ENCODE measurements around the gene KIZ. TPM values are rescaled to one million over a fixed set of nuclear protein-coding genes. Genes with fewer than 3 reads are reported as not detected.

KIZ gene
- total RNA-seq, 1 donor from 2014 or later: 15.0 TPM

- Mint-ChIP-seq H3K27me3 (ENCODE audit: unreplicated experiment) (no peaks in the 10 kb centered on the region), H3K27ac (ENCODE audit: unreplicated experiment) (no peak overlapping the region), H3K36me3 (ENCODE audit: low read depth, unreplicated experiment) (no peaks in the 10 kb centered on the region), H3K4me1 (ENCODE audit: unreplicated experiment) (no peaks in the 10 kb centered on the region), H3K4me3 (ENCODE audit: unreplicated experiment) (no peak overlapping the region), H3K9me3 (ENCODE audit: unreplicated experiment) (no peaks in the 10 kb centered on the region)
- TF ChIP-seq CTCF (IDR thresholded peaks at IDR 0.05; ENCODE audit: unreplicated experiment): no peak
- DNase-seq (ENCODE audit: low spot score): no peak
Observed at GRCh38 chr20:21279706-21280521, 154.0 kb downstream of the KIZ start.

GRCh38 chr20:21280522-21281016 lies 154.7 kb downstream of the KIZ start:
- Mint-ChIP-seq H3K36me3 (ENCODE audit: low read depth, unreplicated experiment) (no peaks in the 10 kb centered on the region), H3K4me3 (ENCODE audit: unreplicated experiment) (no peak overlapping the region), H3K9me3 (ENCODE audit: unreplicated experiment) (no peaks in the 10 kb centered on the region), H3K27ac (ENCODE audit: unreplicated experiment) (no peak overlapping the region), H3K4me1 (ENCODE audit: unreplicated experiment) (no peaks in the 10 kb centered on the region), H3K27me3 (ENCODE audit: unreplicated experiment) (no peaks in the 10 kb centered on the region)
- no peak for DNase-seq (ENCODE audit: low spot score)
- no peak for TF ChIP-seq CTCF (IDR thresholded peaks at IDR 0.05; ENCODE audit: unreplicated experiment)

GRCh38 chr20:21286775-21287174 lies 160.9 kb downstream of the KIZ start:
- DNase-seq (ENCODE audit: low spot score): no peak
- no peaks in the 10 kb centered on the region for H3K36me3 Mint-ChIP-seq (ENCODE audit: low read depth, unreplicated experiment)
- peak overlapping the region; percentile 7 for H3K27ac Mint-ChIP-seq (ENCODE audit: unreplicated experiment)
- no peak overlapping the region for H3K4me3 Mint-ChIP-seq (ENCODE audit: unreplicated experiment)
- H3K27me3 Mint-ChIP-seq (ENCODE audit: unreplicated experiment): peaks cover 5% of the 10 kb centered on the region
- no peak for TF ChIP-seq CTCF (IDR thresholded peaks at IDR 0.05; ENCODE audit: unreplicated experiment)
- peaks cover 5% of the 10 kb centered on the region for H3K4me1 Mint-ChIP-seq (ENCODE audit: unreplicated experiment)
- no peaks in the 10 kb centered on the region for H3K9me3 Mint-ChIP-seq (ENCODE audit: unreplicated experiment)

- DNase-seq (ENCODE audit: low spot score): no peak
- Mint-ChIP-seq H3K4me3 (ENCODE audit: unreplicated experiment) (no peak overlapping the region), H3K27me3 (ENCODE audit: unreplicated experiment) (peaks cover 5% of the 10 kb centered on the region), H3K9me3 (ENCODE audit: unreplicated experiment) (no peaks in the 10 kb centered on the region), H3K36me3 (ENCODE audit: low read depth, unreplicated experiment) (no peaks in the 10 kb centered on the region), H3K4me1 (ENCODE audit: unreplicated experiment) (peaks cover 5% of the 10 kb centered on the region), H3K27ac (ENCODE audit: unreplicated experiment) (no peak overlapping the region)
- TF ChIP-seq CTCF (IDR thresholded peaks at IDR 0.05; ENCODE audit: unreplicated experiment): no peak
Observed at GRCh38 chr20:21288587-21289370, 162.9 kb downstream of the KIZ start.
